Lung (tissue), 12 donors: Measurements from ENCODE around the gene GALR3. TPM values are rescaled to one million over a fixed set of nuclear protein-coding genes. Genes with fewer than 3 reads are reported as not detected.

Source experiments
- ATAC-seq: fragments of 200-7000 bp; cut with Tn5 transposase; one replicate; pipeline ENCODE4 v1.9.1; 2020; ENCODE audit warnings: moderate number of reproducible peaks; ENCODE audit not compliant: insufficient read depth, low FRiP score
- DNase-seq, 3 donors: peaks; one replicate each; pipeline ENCODE4 v3.0.0-alpha.2; 2013 to 2017
- H3K27ac ChIP-seq, 2 donors: one replicate each; pipeline ENCODE4 v1.5.1; 2013; ENCODE audit warnings: mild to moderate bottlenecking in 2 of 2, moderate library complexity in 2 of 2, control low read depth in 1 of 2, inconsistent platforms in 1 of 2, low read depth in 1 of 2, low read length in 1 of 2
- H3K27me3 ChIP-seq, 3 donors: one replicate each; pipeline ENCODE4 v1.5.1; 2013; ENCODE audit warnings: low read length in 2 of 3; ENCODE audit not compliant: control insufficient read depth in 3 of 3, insufficient read depth in 3 of 3
- H3K36me3 ChIP-seq, 4 donors: one replicate each; pipeline ENCODE4 v1.5.1; 2013; ENCODE audit warnings: low read length in 4 of 4, mild to moderate bottlenecking in 1 of 4, moderate library complexity in 1 of 4; ENCODE audit not compliant: control insufficient read depth in 4 of 4, insufficient read depth in 4 of 4
- H3K4me1 ChIP-seq, 5 donors: one replicate each; pipeline ENCODE4 v1.5.1; 2013; ENCODE audit warnings: low read length in 5 of 5, mild to moderate bottlenecking in 2 of 5, moderate library complexity in 1 of 5; ENCODE audit not compliant: control insufficient read depth in 5 of 5, insufficient read depth in 5 of 5
- H3K4me3 ChIP-seq: one replicate; pipeline ENCODE4 v1.5.1; 2013; ENCODE audit warnings: mild to moderate bottlenecking, control low read depth, moderate library complexity
- H3K9ac ChIP-seq, 2 donors: one replicate each; pipeline ENCODE4 v1.5.1; 2013; ENCODE audit warnings: low read length in 2 of 2, control low read depth in 1 of 2; ENCODE audit not compliant: insufficient read depth in 1 of 2
- H3K9me3 ChIP-seq, 4 donors: one replicate each; pipeline ENCODE4 v1.5.1; 2013; ENCODE audit warnings: low read length in 3 of 4, mild to moderate bottlenecking in 1 of 4, moderate library complexity in 1 of 4; ENCODE audit not compliant: control insufficient read depth in 4 of 4, insufficient read depth in 3 of 4
- CTCF ChIP-seq: IDR thresholded peaks from 2 replicates; pipeline ENCODE4 v1.5.1; 2012; ENCODE audit warnings: mild to moderate bottlenecking; ENCODE audit errors: control extremely low read depth, extremely low read depth
- WGBS, 2 donors: extraction: QIAGEN DNeasy Blood & Tissue Kit; methylation state at CpG; one replicate each; pipeline ENCODE4 v1.1.7; 2013; 5-methylcytosine and 5-hydroxymethylcytosine counted together
- polyA plus RNA-seq, 2 donors: library from polyadenylated mRNA; stranded (reverse); fragments of 200-250 nt; gene quantifications; one replicate each; pipeline ENCODE4 v1.2.1, GENCODE V29; 2013
- total RNA-seq, 2 donors: library from RNA; depleted of rRNA in 1 of 2; stranded (reverse); fragments of >200 nt in 1 of 2; gene quantifications; one replicate each; pipeline ENCODE4 v1.2.1, GENCODE V29; 2014 to 2021
- donor health status: control.
- donor health status: control.
- donor health status: Bipolar disorder and iron deficiency.
- donor health status: healthy.
- donor health status: DM: yes; HTN: yes; CAD: no.

The GALR3 gene
- total and polyA plus RNA-seq, 4 donors, result not detected

GRCh38 chr22:37852418-37852817 is 29.2 kb downstream of the GALR3 start:
- Histone ChIP-seq H3K27me3 (no peaks in the 10 kb centered on the region), H3K4me3 (no peak overlapping the region), H3K9ac (no peak overlapping the region), H3K27ac (no peak overlapping the region), H3K36me3 (peaks cover 10 to 46% (median 26%) of the 10 kb centered on the region in 4 donors), H3K9me3 (no peaks in the 10 kb centered on the region), H3K4me1 (peaks cover 0 to 21% (median 4%) of the 10 kb centered on the region in 5 donors)
- WGBS, 2 donors, result 85 to 93% methylated on average over 5 of the region's 5 CpGs
- no peak for ATAC-seq
- DNase-seq, result no peak
- TF ChIP-seq CTCF, result no peak

GRCh38 chr22:37854946-37855345 is 31.8 kb downstream of the GALR3 start:
- Histone ChIP-seq H3K27ac (no peak overlapping the region), H3K4me1 (peaks cover 0 to 14% (median 3%) of the 10 kb centered on the region in 5 donors)
- WGBS, 2 donors, result 34 to 66% methylated on average over 2 of the region's 2 CpGs

GRCh38 chr22:37855462-37855861 is 32.3 kb downstream of the GALR3 start:
- WGBS, 2 donors, result 75 to 91% methylated on average over 2 of the region's 2 CpGs
- Histone ChIP-seq H3K9me3 (no peaks in the 10 kb centered on the region), H3K4me3 (no peak overlapping the region), H3K27me3 (no peaks in the 10 kb centered on the region), H3K27ac (no peak overlapping the region), H3K4me1 (peaks cover 0 to 9% (median 3%) of the 10 kb centered on the region in 5 donors), H3K9ac (no peak overlapping the region), H3K36me3 (peaks cover 22 to 60% (median 33%) of the 10 kb centered on the region in 4 donors)
- ATAC-seq (no peak), DNase-seq (no peak)
- TF ChIP-seq CTCF, result no peak

More at GRCh38 chr22:37854946-37855345, 31.8 kb downstream of the GALR3 start:
- no peak for ATAC-seq
- peak in 2 of 3 donors; percentile 36 to 70 for DNase-seq
- Histone ChIP-seq H3K9ac (no peak overlapping the region), H3K36me3 (peaks cover 21 to 57% (median 30%) of the 10 kb centered on the region in 4 donors), H3K9me3 (no peaks in the 10 kb centered on the region), H3K27me3 (no peaks in the 10 kb centered on the region), H3K4me3 (no peak overlapping the region)
- no peak for TF ChIP-seq CTCF
